GM18909 (cell line): ENCODE measurements around the gene BORCS5.
A peak's percentile ranks its signal among the peaks of the same experiment; 100 is the strongest.
"Not testable (repeated sequence)": the region's sequence is repeated elsewhere in the genome, so short reads cannot be mapped to it uniquely, and the experiment has no call there.

Experiments used
- ATAC-seq: cut with Tn5 transposase; IDR thresholded peaks from one replicate; pipeline ENCODE4 v1.9.1; 2021; ENCODE audit warnings: mild to moderate bottlenecking; ENCODE audit not compliant: unreplicated experiment, poor library complexity

Gene BORCS5

DNA sequence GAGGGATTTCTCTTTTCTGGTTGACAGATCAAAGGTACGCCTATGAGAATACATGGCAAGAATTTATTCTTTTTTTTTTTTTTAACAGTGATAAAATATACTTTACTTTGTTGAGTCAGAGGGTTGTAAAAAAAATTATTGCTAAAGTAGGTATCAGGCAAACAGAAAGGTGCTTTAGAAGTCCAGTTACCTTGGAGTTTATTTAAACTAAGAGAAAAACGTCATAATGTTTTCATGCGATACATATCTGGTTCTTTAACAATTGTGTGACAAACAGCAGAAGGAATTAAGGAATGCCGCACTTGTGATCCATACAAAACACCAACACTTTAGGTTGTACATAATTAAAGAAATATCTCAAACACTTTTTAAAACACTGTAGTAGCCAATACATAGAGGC is 94.2 kb downstream of the BORCS5 start:
- ATAC-seq: no peak

GRCh38 chr12:12452326-12452902 is 95.5 kb downstream of the BORCS5 start:
- ATAC-seq: no peak

DNA sequence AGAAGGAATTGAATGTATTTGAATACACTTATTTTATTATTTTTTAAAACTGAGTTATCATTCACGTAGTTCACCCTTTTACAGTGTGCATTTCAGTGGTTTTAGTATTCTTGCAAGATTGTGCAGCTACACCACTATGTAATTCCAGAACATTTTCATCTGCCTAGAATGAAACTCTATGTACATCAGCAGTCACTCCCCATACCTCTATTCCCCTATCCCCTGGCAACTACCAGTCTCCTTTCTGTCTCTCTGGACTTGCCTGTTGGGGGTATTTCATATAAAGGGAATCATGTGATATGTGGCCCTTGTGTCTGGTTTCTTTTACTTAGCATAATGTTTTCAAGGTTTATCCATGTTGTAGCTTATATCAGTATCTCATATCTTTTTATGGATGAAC is 96.8 kb downstream of the BORCS5 start:
- ATAC-seq: no peak

- ATAC-seq: no peak
Measured at GRCh38 chr12:12454315-12454714, 97.4 kb downstream of the BORCS5 start.

DNA sequence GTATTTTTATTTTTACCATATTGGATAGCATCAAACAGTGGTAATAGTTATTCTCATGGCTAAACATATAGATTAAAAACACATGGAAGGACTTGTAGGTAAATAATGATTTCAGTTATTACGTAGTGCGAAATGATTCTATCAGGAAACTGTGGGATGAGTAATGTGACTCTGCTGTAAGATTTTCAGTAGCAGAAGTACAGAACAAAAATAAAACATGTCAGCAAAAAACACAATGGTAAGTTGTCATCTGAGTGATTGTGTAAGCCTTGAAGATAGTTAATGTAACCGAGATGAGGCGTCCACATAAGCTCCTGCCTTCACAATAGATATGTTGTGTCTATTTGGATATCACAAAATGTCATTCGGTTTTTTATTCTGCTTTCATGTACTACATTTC is 99.8 kb downstream of the BORCS5 start:
- ATAC-seq: no peak

DNA sequence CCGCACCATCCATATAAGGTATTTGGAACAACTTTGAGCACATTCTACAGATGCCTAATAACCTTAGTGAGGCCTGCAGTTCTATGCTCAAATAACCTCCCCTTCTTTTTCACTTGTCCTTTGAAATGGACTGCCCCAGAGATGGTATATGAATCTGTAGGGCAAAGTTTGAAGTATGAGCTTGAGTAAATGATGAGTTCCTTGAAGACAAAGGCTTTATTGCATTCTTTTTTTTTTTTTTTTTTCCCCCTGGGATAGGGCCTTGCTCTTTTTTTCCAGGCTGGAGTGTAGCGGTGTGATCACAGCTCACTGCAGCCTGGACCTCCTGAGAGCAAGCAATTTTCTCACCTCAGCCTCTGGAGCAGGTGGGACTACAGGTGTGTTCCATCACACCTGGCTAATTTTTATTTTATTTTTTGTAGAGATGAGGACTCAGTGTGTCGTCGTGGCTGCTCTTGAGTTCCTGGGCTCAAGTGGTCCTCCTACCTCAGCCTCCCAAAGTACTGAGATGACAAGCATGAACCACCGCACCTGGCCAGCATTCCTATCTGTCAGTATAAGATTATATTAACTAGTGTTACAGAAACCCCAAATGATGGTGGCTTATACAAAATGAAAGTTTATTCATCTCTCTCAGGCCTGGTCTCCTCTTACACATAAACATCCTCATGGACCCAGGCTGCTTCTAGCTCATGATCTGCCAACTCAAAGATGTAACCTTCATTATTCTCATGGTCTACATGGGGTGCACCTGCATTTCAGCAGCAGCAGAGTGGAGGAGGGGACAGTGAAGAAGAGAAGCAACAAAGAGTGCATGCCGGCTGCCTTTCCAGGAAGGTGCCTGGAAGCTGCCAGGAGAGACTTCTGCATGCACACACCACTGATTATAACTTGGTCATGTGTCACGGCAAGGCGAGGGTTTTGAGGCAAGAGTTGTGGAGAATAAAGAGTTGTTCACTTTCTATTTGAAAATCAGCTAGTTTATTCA is 104.4 kb downstream of the BORCS5 start:
- ATAC-seq: no peak

DNA sequence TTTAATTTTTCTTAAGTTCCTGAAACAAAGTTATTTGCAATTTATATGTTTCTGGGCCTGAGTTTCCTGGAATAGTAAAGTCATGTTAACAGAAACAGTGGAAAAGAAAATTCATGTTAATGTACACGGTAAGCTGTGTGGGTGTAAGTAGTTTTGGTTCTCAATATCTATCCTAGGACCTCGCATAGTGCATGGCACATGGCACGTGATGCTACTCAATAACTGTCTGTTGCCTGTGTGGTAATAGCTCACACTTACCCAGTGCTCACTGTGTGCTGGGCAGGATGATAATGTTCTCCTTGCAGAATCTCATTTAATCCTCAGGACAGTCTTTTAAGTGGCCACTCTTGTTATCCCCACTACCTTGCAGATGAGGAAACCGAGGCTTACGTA is 105.0 kb downstream of the BORCS5 start:
- no peak for ATAC-seq

DNA sequence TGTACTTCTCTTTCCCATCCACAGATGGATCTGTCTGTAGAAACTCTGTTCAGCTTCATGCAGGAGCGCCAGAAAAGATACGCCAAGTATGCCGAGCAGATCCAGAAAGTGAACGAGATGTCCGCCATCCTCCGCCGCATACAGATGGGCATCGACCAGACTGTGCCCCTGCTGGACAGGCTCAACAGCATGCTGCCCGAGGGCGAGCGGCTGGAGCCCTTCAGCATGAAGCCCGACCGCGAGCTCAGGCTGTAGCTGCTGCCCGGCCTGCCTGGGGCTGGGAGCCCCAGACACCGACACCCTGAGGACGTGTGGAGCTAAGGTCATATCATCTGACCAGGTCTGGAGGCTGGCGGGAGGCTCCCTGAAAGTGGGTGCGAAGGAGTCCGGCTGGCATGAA is 108.6 kb downstream of the BORCS5 start:
- no peak for ATAC-seq

- ATAC-seq: no peak
Measured at GRCh38 chr12:12466157-12466556, 109.3 kb downstream of the BORCS5 start.

DNA sequence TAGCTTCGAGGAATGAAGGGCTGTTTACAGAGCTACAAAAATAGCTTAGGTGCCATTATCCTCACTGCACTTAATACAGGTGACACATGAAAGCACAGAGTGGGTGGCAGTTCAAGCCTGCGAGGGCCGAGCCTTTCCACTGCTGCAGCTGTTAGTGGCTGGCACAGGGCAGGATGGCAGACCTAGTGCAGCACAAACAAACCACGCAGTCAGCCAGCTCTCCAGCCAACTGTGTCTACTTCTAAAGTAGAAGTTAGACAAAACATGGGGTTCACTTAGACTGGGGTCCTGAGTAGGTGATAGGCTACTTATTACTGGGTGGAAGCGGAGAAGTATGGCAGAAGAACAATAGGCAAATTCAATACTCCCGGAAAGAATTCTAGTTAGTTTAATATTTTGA is 110.4 kb downstream of the BORCS5 start:
- no peak for ATAC-seq

DNA sequence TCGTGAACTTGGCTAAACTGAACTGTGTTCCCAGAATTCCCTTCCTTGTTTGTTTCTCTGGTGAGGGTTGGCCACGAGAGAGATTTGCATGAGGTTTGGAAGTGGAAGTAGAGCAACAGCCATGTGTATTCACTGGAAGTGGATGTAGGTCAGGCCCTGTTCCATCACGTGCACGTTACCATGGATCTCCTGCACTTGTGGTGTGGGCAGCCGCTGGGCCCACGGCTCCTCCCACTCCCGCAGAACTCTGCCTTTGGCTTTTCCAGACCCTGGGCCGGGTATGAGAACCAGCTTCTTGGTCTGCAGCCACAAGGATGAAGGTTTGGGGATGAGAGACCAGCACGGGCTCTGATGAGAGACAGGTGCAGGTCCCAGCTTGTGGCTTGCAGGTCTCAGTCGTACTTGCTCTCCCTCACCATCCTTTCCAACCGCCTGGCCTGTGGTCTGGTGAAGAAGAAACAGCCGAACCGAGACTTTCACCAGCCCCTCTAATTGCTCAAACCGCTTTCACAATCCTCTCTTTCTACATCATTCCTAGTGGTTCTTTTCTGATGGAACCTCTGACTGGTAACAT is 110.9 kb downstream of the BORCS5 start:
- ATAC-seq: no peak

DNA sequence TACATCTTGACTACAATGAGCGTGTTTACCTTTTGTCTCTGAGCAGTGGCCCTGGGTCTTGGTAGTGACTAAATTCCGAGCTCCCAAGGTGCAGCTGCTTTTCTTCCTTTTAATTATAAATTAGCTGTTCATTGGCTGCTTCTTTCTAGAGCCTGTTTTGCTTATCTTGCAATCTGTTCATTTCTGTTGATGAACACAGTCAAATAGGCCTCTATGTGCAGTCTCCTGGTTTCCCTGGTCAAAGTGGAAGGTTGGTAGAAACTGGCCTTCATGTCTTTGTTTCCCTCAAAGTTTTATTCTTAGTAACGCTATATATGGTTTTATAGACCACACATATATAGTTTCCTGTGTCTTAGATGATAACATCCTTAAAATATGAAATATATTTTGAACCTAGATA is 111.7 kb downstream of the BORCS5 start:
- ATAC-seq: no peak

DNA sequence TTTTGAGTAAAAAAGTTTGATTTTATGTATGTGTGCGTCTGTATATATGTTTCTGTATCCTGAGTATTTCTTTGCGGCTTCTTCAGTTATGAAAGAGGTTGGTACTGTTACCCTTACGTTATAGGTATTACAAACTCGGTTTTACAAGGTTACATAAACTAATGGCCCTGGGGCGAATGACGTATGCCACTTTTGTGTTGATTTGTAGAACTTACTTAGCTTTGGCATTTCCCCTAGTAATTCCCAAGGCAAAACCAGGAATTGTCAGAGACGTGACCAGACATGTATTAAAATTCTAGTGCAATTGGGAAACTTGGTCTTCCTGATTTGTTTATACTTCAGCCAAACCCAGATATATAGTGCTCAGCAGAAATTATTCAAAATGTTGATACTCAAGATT is 112.5 kb downstream of the BORCS5 start:
- ATAC-seq: no peak

DNA sequence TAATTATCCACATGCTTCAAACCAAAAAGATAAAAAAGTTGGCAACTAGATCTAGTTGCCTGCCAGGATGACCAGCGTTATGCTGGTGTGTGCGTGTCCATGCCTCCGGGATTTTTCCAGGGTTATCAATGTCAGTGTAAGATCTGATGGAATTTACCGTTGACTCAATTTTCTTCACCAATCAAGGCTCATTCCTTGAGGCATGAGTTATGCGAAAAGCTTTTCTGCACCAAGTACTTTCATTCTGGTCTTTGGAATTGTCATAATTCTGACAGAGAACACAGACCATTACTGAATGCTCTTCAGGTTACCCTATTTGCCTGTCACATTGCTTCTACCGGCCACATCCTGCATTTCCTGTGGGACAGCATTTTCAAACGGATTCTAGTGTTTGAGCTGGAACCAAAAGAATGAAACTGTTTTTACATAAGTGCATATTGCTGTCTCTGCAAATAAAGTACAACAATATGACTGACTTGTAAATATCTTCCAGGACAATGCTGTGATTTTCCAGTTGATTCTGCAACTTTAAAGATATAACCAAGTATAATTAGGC is 114.0 kb downstream of the BORCS5 start:
- ATAC-seq: no peak

DNA sequence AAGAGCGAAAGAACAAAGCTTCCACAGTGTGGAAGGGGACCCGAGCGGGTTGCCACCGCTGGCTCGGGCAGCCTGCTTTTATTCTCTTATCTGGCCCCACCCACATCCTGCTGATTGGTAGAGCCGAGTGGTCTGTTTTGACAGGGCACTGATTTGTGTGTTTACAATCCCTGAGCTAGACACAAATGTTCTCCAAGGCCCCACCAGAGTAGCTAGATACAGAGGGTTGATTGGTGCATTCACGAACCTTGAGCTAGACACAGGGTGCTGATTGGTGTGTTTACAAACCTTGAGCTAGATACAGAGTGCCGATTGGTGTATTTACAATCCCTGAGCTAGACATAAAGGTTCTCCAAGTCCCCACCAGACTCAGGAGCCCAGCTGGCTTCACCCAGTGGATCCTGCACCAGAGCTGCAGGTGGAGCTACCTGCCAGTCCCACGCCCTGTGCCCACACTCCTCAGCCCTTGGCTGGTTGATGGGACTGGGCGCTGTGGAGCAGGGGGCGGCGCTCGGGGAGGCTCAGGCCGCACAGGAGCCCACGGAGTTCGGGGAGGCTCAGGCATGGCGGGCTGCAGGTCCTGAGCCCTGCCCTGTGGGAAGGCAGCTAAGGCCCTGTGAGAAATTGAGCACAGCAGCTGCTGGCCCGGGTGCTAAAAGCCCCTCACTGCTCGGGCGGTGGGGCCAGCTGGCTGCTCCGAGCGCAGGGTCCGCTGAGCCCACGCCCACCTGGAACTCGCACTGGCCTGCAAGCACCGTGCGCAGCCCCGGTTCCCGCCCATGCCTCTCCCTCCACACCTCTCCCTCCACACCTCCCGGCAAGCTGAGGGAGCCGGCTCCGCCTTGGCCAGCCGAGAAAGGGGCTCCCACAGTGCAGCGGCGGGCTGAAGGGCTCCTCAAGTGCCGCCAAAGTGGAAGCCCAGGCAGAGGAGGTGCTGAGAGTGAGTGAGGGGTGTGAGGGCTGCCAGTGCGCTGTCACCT is 115.4 kb downstream of the BORCS5 start:
- not testable (repeated sequence) for ATAC-seq

DNA sequence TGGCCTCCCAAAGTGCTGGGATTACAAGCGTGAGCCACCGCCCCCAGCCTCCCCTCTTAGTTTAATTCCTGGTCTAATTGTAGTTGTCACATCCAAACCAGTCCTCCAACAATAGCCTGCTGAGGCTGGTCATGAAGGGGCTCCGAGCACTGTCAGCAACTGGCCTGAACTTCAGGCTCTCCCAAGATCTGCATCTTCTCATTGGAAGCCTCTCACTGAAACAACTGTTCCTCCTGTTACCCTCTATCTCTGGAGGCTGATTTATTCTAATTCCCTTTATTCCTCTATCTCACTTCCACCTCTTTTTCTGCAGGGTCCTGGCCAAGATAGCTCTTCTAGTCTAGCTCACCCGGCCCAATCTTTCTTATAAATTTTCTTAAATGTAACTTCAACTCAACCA is 116.3 kb downstream of the BORCS5 start:
- no peak for ATAC-seq

GRCh38 chr12:12474471-12474928 is 117.6 kb downstream of the BORCS5 start:
- peak; percentile 33 for ATAC-seq

GRCh38 chr12:12474931-12475795 is 118.3 kb downstream of the BORCS5 start:
- ATAC-seq: peak; percentile 96
